ENCODE data around the gene PC.

PC gene

GRCh38 chr11:66856496-66857233 is 101.5 kb downstream of the PC start, which contains the start of gene LRFN4:
TSS of gene LRFN4 (plus strand) at chr11:66857064. CDS start at chr11:66857745, 681 bp downstream.
- no peak for DNase-seq (ENCODE audit: low read depth, low spot score)
- no peak for TF ChIP-seq CTCF (IDR thresholded peaks at IDR 0.05; ENCODE audit: insufficient read depth, low read length, missing control alignments)
- POLR2A ChIA-PET, result interaction anchor here (0.9 to 1.2 kb wide), 4 partner anchors 13 to 133 kb away, joined by 3 to 8 read pairs (median 3); partner anchors contain the start of gene RCE1
- peak within 1 kb of the TSS; percentile 75 for H3K4me3 ChIP-seq (ENCODE audit: low read depth, low read length)
- CTCF ChIA-PET, result interaction anchor here (1.2 to 2.6 kb wide), 5 partner anchors 12 to 197 kb away, joined by 3 to 8 read pairs (median 4); no protein-coding TSS in a partner anchor

GRCh38 chr11:66855574-66856495 is 102.3 kb downstream of the PC start:
- ChIA-PET POLR2A (interaction anchor here (0.9 to 1.2 kb wide), 5 partner anchors 12 to 132 kb away, joined by 3 to 8 read pairs (median 3); partner anchors contain the start of gene RCE1), CTCF (interaction anchor here (0.8 to 2.6 kb wide), 6 partner anchors 10 to 197 kb away, joined by 3 to 8 read pairs (median 4); no protein-coding TSS in a partner anchor)
- no peak for DNase-seq (ENCODE audit: low read depth, low spot score)
- peak overlapping the region; percentile 75 for H3K4me3 ChIP-seq (ENCODE audit: low read depth, low read length)
- TF ChIP-seq CTCF (IDR thresholded peaks at IDR 0.05; ENCODE audit: insufficient read depth, low read length, missing control alignments), result no peak

- no peak overlapping the region for H3K4me3 ChIP-seq (ENCODE audit: low read depth, low read length)
- no peak for TF ChIP-seq CTCF (IDR thresholded peaks at IDR 0.05; ENCODE audit: insufficient read depth, low read length, missing control alignments)
- ChIA-PET POLR2A (no interaction called here), CTCF (interaction anchor here (1.0 to 2.6 kb wide), 4 partner anchors 11 to 197 kb away, joined by 3 to 8 read pairs (median 4); partner anchors contain the start of genes RCE1 and SYT12)
- no peak for DNase-seq (ENCODE audit: low read depth, low spot score)
Measured at GRCh38 chr11:66854729-66855211, 103.4 kb downstream of the PC start.

- POLR2A ChIA-PET, result no interaction called here
Measured at GRCh38 chr11:66854231-66854661, 103.9 kb downstream of the PC start.

More at GRCh38 chr11:66854231-66854661, 103.9 kb downstream of the PC start:
- no peak for TF ChIP-seq CTCF (IDR thresholded peaks at IDR 0.05; ENCODE audit: insufficient read depth, low read length, missing control alignments)
- CTCF ChIA-PET, result interaction anchor here (1.0 to 2.6 kb wide), 3 partner anchors 10 to 168 kb away, joined by 4 to 8 read pairs (median 5); partner anchors contain the start of genes RCE1 and SYT12
- no peak for DNase-seq (ENCODE audit: low read depth, low spot score)
- no peak overlapping the region for H3K4me3 ChIP-seq (ENCODE audit: low read depth, low read length)
